ENCODE results near the gene SERPINA6.

Gene SERPINA6

DNA sequence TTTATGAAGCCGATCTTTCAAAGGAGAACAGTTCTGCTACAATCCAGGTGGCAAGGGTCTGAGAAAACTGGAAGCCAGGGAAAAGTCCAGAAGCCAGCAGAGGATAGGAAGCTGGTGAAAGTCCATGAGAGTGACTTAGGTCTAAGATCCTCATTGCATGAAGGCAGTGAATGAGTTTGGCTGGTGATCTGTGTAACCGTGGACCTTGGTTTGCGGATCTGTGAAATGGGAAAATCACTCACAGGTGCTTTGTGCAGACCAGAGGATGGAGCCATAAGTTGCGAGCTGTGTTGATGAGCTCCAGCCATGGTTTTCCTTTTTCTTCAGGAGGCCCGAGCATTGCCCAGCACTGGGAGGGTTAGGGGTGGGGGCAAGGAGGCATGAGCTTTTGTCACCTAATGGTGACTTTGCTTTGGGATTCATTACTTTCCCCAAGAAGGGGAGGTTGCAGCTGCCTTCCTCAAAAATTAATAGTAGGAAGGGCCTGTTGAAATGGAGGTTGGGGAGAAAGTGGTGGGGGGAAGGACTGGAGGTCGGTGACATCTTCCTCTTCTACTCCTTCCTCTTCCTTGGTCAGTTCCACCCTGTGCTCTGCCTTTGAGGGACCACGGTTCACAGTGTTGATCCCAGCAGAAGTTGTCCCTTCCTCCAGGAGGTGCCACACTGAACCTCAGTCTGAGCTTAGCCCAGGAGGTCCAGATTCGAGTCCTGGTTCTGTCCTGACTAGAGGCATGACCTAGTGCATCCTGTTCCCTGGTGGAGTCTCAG lies 20.3 kb upstream of the SERPINA6 start:
- H3K4me3 ChIP-seq (ENCODE audit: low read depth, low read length) = no peak overlapping the region
- DNase-seq (ENCODE audit: low read depth) = no peak
- TF ChIP-seq, protein P1, sequence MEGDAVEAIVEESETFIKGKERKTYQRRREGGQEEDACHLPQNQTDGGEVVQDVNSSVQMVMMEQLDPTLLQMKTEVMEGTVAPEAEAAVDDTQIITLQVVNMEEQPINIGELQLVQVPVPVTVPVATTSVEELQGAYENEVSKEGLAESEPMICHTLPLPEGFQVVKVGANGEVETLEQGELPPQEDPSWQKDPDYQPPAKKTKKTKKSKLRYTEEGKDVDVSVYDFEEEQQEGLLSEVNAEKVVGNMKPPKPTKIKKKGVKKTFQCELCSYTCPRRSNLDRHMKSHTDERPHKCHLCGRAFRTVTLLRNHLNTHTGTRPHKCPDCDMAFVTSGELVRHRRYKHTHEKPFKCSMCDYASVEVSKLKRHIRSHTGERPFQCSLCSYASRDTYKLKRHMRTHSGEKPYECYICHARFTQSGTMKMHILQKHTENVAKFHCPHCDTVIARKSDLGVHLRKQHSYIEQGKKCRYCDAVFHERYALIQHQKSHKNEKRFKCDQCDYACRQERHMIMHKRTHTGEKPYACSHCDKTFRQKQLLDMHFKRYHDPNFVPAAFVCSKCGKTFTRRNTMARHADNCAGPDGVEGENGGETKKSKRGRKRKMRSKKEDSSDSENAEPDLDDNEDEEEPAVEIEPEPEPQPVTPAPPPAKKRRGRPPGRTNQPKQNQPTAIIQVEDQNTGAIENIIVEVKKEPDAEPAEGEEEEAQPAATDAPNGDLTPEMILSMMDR (conservative IDR thresholded peaks at IDR 0.05; ENCODE audit: low read depth, low read length) = no peak

DNA sequence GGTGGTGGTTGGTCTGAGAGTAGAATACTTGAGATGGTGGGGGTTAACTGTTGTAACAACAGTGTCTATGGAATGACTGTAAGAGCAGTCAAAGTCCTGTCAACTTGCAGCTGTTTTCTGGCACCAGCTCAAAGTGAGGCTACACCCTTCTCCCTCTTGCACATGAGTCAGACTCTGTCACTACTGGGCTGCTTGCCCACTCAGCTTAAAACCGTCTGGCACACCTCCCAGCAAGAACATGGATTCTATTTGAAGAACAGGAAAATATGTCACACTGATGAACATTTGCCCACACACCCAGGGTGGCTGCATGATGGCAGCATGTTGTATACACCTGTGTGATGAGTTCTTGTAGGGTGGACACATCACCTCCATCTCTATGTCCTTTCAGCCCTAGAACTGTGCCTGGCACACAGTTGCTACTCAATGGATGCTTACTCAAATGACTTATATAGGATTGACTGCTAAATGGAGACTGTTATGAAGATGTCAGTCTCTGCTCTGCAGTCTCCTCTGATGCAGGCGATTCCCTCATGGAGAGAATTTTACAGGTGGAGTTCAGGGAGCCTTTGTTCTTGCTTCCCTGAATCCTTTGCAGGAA lies 19.3 kb upstream of the SERPINA6 start:
- DNase-seq (ENCODE audit: low read depth) = peak; percentile 99
- TF ChIP-seq, protein P1 (conservative IDR thresholded peaks at IDR 0.05; ENCODE audit: low read depth, low read length) = no peak
- H3K4me3 ChIP-seq (ENCODE audit: low read depth, low read length) = no peak overlapping the region

DNA sequence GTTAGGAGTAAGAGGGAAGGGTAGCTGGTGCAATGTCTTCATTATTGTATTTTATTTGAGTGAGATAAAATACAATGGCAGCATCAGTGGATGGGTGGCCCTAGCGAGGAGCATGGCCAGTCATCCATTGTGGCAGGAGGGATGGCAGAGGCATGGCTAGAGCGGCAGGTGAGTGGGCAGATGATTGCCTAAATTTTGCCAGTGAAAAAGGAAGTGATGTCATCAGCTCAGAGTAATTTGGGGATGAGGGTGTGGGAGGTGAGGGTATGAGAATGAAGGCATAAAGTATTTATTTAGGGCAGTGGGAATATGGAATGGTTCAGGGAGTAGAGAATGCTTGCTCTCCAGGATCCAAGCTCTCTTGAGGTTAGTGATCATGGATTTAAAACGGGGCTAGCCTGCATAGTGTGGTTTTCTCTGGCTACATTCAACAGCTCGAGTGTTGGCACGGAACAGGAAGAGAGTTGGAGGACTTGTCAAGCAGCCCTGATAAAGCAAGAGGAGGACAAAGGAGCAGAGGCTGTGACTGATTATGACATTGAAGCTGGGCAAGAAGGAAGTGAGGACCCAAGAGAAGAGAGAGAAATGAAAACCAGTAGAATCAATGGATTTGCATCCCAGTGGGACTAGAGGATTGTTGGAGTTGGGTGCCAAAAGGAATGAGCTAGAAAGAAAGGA lies 18.7 kb upstream of the SERPINA6 start:
- TF ChIP-seq, protein P1 (conservative IDR thresholded peaks at IDR 0.05; ENCODE audit: low read depth, low read length) = no peak
- no peak overlapping the region for H3K4me3 ChIP-seq (ENCODE audit: low read depth, low read length)
- no peak for DNase-seq (ENCODE audit: low read depth)

DNA sequence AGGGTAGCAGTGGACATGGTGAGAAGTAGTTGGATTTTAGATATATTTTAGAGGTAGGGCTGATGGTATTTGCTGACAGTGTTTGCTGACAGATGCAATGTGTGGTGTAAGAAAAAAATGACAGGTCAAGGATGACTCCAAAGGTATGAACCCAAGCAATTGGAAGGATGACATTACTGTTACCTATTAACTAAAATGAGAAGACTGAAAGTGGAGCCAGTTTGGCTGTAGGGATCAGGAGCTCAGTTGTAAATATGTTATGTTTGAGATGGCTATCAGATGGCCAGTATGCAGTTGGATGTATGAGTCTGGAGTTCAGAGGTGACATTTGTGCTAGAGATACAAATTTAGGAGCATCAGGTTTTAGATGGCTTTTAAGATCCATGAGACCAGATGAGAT lies 17.4 kb upstream of the SERPINA6 start:
- H3K4me3 ChIP-seq (ENCODE audit: low read depth, low read length) = no peak overlapping the region
- DNase-seq (ENCODE audit: low read depth) = no peak
- TF ChIP-seq, protein P1 (conservative IDR thresholded peaks at IDR 0.05; ENCODE audit: low read depth, low read length) = no peak

DNA sequence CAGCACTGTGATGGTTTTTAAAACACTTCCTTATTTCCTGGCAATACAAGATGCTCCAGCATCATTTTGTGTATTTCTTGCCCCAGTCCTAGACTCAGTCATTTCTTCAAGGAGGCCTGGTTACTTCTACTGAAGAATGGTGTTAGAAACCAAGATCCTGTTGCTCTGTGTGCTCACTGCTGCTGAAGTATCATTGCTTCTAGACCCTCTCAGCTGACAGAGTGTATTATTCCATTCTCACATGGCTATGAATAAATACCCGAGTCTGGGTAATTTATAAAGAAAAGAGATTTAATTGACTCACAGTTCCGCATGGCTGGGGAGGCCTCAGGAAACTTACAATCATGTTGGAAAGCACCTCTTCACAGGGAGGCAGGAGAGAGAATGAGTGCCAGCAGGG lies 14.9 kb upstream of the SERPINA6 start:
- no peak overlapping the region for H3K4me3 ChIP-seq (ENCODE audit: low read depth, low read length)
- DNase-seq (ENCODE audit: low read depth) = no peak
- TF ChIP-seq, protein P1 (conservative IDR thresholded peaks at IDR 0.05; ENCODE audit: low read depth, low read length) = no peak

DNA sequence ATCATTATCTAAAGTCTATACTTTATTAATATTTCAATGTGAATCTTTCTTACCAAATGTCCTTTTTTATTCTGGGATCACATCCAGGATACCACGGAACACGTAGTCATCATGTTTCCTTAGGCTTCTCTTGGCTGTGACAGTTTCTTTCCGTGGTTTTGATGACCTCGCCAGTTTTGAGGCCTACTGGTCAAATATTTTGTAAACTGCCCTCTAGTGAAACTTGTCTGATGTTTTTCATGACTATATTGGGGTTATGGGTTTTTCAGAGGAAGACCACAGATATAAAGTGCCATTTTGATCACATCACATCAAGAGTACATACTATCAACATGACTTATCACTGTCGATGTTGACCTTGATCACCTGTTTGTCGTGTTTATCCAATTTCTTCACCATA lies 14.1 kb upstream of the SERPINA6 start:
- peak; percentile 20 for DNase-seq (ENCODE audit: low read depth)
- no peak overlapping the region for H3K4me3 ChIP-seq (ENCODE audit: low read depth, low read length)
- TF ChIP-seq, protein P1 (conservative IDR thresholded peaks at IDR 0.05; ENCODE audit: low read depth, low read length) = no peak
